Stimulated activated naive CD8-positive, alpha-beta T cell treated with anti-CD3 and anti-CD28 coated beads, Interleukin-15, amount 100 ng/mL, for 72 hours (primary cell): ENCODE measurements around the gene PHIP.
"Not testable (repeated sequence)": the region's sequence is repeated elsewhere in the genome, so short reads cannot be mapped to it uniquely, and the experiment has no call there.

Experiments used
- ATAC-seq: fragments of 150-1000 bp; cut with Tn5 transposase; 2 replicates; pipeline ENCODE4 v1.10.0; 2021; ENCODE audit warnings: mild to moderate bottlenecking, moderate library complexity
- DNase-seq, 2 donors: peaks; one replicate each; pipeline ENCODE4 v3.0.0; 2021 to 2022
- H3K27ac Mint-ChIP-seq, 2 donors: one replicate each; pipeline ENCODE4 v1.8.0; 2022; ENCODE audit warnings: mild to moderate bottlenecking in 2 of 2, mixed read lengths in 2 of 2, moderate library complexity in 2 of 2
- H3K27me3 Mint-ChIP-seq: one replicate; pipeline ENCODE4 v1.8.0; 2022; ENCODE audit warnings: mixed read lengths
- H3K4me1 Mint-ChIP-seq: one replicate; pipeline ENCODE4 v1.8.0; 2022; ENCODE audit warnings: mild to moderate bottlenecking, mixed read lengths
- H3K4me3 Mint-ChIP-seq, 2 donors: one replicate each; pipeline ENCODE4 v1.8.0; 2022; ENCODE audit warnings: mild to moderate bottlenecking in 2 of 2, mixed read lengths in 2 of 2, moderate library complexity in 1 of 2
- H3K9me3 Mint-ChIP-seq, 2 donors: one replicate each; pipeline ENCODE4 v1.8.0; 2022; ENCODE audit warnings: mixed read lengths in 2 of 2

Gene PHIP

DNA sequence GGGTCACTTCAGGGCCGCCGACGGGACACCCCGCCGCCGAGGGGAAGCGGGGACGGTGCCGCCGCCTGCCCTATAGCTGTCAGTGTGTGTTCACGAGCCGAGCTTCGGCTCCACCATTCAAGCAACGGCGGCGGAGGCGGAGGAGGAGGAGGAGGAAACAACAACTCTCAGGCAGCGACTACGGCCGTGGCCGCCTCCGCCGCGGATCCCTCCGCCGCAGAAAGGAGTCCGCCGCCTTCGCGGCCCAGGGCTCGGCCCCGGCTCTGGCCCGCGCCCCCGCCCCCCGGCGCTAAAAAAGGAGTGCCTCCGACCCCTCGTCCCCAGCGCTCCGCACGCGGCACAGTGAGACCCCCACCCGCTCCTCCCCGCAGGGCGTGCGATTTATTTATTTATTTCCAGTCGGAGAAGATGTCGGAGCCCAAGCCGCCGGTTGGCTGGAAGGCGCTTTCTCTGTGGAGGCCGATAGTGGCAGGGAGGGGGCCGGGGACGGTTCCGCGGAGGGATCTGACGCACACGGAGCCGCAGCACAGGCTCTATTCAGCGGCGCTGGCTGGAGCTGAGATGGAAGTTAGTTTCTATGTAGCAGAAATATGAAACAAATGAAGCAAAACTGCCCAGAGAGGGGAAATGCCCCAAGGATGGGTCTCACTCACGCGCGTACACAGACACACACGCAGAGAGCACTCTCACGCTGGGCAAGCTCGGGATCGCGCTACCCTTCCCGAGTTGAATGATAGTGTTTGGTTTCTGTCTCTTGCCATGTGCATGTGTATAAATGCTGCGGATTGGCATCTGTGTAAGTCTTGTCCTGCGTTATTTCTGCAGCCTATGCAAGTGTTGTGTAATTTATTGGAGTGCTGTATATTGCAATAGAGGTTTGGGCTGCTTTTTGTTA, at the start of gene PHIP:
Gene PHIP, minus strand, starts transcription at position 180 of the 895 bp plus-strand sequence. CDS start 186 bp downstream, outside the sequence.
- Mint-ChIP-seq H3K4me1 (peaks cover 21% of the 10 kb centered on the region), H3K27me3 (peaks cover 18% of the 10 kb centered on the region), H3K27ac (peak within 1 kb of the TSS; percentile 97 to 99), H3K9me3 (no peaks in the 10 kb centered on the region), H3K4me3 (peak within 1 kb of the TSS; percentile 84 to 94)
- ATAC-seq (peak; percentile 86), DNase-seq (peak; percentile 90 to 93)

GRCh38 chr6:79127660-79128059, 49.6 kb upstream of the PHIP start:
- DNase-seq (no peak), ATAC-seq (no peak)
- Mint-ChIP-seq H3K27ac (no peak overlapping the region), H3K27me3 (peaks cover 22% of the 10 kb centered on the region), H3K9me3 (peaks cover 11 to 13% of the 10 kb centered on the region in 2 donors), H3K4me3 (no peak overlapping the region), H3K4me1 (no peaks in the 10 kb centered on the region)

- H3K9me3 Mint-ChIP-seq = peaks cover 0 to 2% of the 10 kb centered on the region in 2 donors
- no peak for DNase-seq
- H3K4me1 Mint-ChIP-seq = no peaks in the 10 kb centered on the region
- no peak overlapping the region for H3K27ac Mint-ChIP-seq
- ATAC-seq = no peak
- H3K4me3 Mint-ChIP-seq = no peak overlapping the region
- H3K27me3 Mint-ChIP-seq = peaks cover 30% of the 10 kb centered on the region
Observed at GRCh38 chr6:79119217-79119616, 41.2 kb upstream of the PHIP start.

- H3K27me3 Mint-ChIP-seq = peaks cover 30% of the 10 kb centered on the region
- ATAC-seq = no peak
- DNase-seq = no peak
- H3K27ac Mint-ChIP-seq = no peak overlapping the region
- no peaks in the 10 kb centered on the region for H3K9me3 Mint-ChIP-seq
- H3K4me1 Mint-ChIP-seq = no peaks in the 10 kb centered on the region
- no peak overlapping the region for H3K4me3 Mint-ChIP-seq
Observed at GRCh38 chr6:79117752-79118151, 39.7 kb upstream of the PHIP start.

- Mint-ChIP-seq H3K9me3 (no peaks in the 10 kb centered on the region), H3K4me1 (no peaks in the 10 kb centered on the region), H3K27ac (no peak overlapping the region), H3K27me3 (peaks cover 30% of the 10 kb centered on the region), H3K4me3 (no peak overlapping the region)
- ATAC-seq (no peak), DNase-seq (no peak)
Observed at GRCh38 chr6:79115553-79116182, 37.6 kb upstream of the PHIP start.

- Mint-ChIP-seq H3K27me3 (peaks cover 7% of the 10 kb centered on the region), H3K9me3 (no peaks in the 10 kb centered on the region), H3K27ac (no peak overlapping the region), H3K4me1 (no peaks in the 10 kb centered on the region), H3K4me3 (no peak overlapping the region)
- ATAC-seq (no peak), DNase-seq (no peak)
Observed at GRCh38 chr6:79111549-79111948, 33.5 kb upstream of the PHIP start.

DNA sequence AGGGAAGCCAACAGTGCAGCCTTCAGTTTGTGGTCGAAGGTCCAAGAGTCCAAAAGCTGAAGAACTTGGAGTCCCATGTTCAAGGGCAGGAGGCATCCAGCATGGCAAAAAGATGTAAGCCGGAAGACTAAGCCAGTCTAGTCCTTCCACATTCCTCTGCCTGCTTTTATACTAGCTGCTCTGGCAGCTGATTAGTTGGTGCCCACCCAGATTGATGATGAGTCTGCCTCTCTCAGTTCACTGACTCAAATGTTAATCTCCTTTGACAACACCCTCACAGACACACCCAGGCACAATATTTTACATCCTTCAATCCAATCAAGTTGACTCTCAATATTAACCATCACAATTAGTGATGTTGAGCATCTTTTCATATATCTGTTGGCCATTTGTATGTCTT, 23.1 kb upstream of the PHIP start:
- DNase-seq (no peak), ATAC-seq (no peak)
- Mint-ChIP-seq H3K9me3 (no peaks in the 10 kb centered on the region), H3K4me3 (no peak overlapping the region), H3K27ac (no peak overlapping the region), H3K4me1 (no peaks in the 10 kb centered on the region), H3K27me3 (peaks cover 12% of the 10 kb centered on the region)

DNA sequence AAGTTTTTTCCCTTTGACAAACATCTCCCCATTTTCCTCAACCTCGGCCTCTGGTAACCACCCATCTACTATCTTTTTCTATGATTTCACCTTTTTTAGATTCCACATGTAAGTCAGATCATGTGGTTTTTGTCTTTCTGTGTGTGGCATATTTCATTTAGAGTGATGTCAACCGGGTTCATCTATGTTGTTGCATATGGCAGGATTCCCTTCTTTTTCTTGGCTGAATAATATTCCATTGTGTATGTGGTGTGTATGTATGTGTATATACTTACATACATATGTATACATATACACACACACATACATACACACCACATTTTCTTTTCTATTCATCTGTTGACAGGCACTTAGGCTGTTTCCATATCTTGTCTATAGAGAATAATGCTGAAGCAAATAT, 22.2 kb upstream of the PHIP start:
- ATAC-seq = no peak

DNA sequence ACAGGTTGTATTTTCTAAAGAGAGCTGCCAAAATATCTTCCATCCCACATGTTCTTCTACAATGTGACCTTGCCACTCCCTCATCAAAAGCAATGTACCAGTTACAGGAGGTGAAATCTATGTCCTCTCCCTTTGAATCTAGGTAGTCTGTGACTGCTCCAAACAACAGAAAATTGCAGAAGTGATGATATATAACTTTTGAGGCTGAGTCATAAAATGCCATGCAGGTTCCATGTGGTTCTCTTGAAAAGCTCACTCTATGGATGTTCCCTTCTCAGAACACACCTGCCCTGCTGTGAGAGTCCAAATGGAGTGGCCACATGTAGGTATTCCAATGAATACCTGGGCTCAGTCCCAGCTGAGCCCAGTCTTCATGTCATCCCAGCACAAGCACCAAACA, 16.9 kb upstream of the PHIP start:
- no peak overlapping the region for H3K4me3 Mint-ChIP-seq
- no peak overlapping the region for H3K27ac Mint-ChIP-seq
- no peaks in the 10 kb centered on the region for H3K4me1 Mint-ChIP-seq
- no peaks in the 10 kb centered on the region for H3K9me3 Mint-ChIP-seq
- DNase-seq (no peak), ATAC-seq (no peak)
- peaks cover 12% of the 10 kb centered on the region for H3K27me3 Mint-ChIP-seq

More for the DNA sequence above, 22.2 kb upstream of the PHIP start:
- no peak overlapping the region for H3K27ac Mint-ChIP-seq
- no peaks in the 10 kb centered on the region for H3K9me3 Mint-ChIP-seq
- H3K27me3 Mint-ChIP-seq = peaks cover 6% of the 10 kb centered on the region
- no peaks in the 10 kb centered on the region for H3K4me1 Mint-ChIP-seq
- no peak for DNase-seq
- no peak overlapping the region for H3K4me3 Mint-ChIP-seq

- not testable (repeated sequence) for DNase-seq, ATAC-seq, H3K4me3 Mint-ChIP-seq, H3K9me3 Mint-ChIP-seq, H3K4me1 Mint-ChIP-seq, H3K27ac Mint-ChIP-seq
- H3K27me3 Mint-ChIP-seq = peaks cover 19% of the 10 kb centered on the region
Observed at GRCh38 chr6:79091801-79092200, 13.7 kb upstream of the PHIP start.

DNA sequence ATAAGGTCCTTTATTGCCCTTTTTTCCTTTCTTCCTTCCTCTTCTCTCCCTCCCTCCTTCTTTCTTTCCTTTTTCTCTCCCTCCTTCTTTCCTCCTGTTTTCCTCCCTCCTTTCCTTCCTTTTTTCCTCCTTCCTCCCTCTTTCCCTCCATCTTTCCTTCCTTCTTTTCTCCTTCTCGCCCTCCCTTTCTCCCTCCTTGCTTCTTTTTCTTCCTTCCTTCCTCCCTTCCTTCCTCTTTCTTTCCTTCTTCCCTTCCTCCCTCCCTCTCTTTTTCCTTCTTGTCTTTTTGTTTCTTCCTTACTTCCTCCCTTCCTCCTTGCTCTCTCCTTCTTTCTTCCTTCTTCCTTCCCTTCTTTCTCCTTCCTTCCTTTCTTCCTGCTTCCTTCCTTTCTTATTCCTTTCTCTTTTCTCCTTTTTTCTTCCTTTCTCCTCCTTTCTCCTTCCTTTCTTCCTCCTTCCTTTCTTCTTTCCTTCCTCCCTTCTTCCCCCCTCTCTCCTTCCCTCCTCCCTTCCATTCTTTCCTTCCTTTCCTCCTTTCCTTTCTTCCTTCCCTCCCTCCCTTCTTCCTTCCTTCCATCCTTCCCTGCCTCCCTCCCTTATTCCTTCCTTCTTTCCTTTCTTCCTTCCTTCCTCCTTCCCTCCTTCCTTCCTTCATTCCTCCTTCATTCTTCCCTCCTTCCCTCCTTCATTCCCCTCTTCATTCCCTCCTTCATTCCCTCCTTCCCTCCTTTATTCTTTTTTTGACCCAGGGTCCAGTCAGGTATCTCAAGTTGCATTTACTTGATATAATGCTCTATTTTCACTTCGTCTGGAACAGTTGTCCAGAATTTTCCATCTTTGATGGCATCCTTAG, 11.7 kb upstream of the PHIP start:
- peaks cover 19% of the 10 kb centered on the region for H3K27me3 Mint-ChIP-seq
- H3K9me3 Mint-ChIP-seq = no peaks in the 10 kb centered on the region
- DNase-seq (no peak), ATAC-seq (no peak)
- H3K4me3 Mint-ChIP-seq = no peak overlapping the region
- H3K27ac Mint-ChIP-seq = peak overlapping the region in 1 of 2 donors; percentile 70
- no peaks in the 10 kb centered on the region for H3K4me1 Mint-ChIP-seq

- Mint-ChIP-seq H3K27me3 (peaks cover 36% of the 10 kb centered on the region), H3K4me3 (no peak overlapping the region), H3K9me3 (no peaks in the 10 kb centered on the region), H3K4me1 (no peaks in the 10 kb centered on the region), H3K27ac (no peak overlapping the region)
- no peak for DNase-seq
- ATAC-seq = no peak
Observed at GRCh38 chr6:79084693-79085092, 6.6 kb upstream of the PHIP start.

- no peak overlapping the region for H3K27ac Mint-ChIP-seq
- H3K4me1 Mint-ChIP-seq = no peaks in the 10 kb centered on the region
- DNase-seq = no peak
- no peaks in the 10 kb centered on the region for H3K9me3 Mint-ChIP-seq
- peaks cover 33% of the 10 kb centered on the region for H3K27me3 Mint-ChIP-seq
- ATAC-seq = no peak
- H3K4me3 Mint-ChIP-seq = no peak overlapping the region
Observed at GRCh38 chr6:79082304-79082703, 4.2 kb upstream of the PHIP start.

GRCh38 chr6:79081663-79082062, 3.6 kb upstream of the PHIP start:
- no peaks in the 10 kb centered on the region for H3K4me1 Mint-ChIP-seq
- H3K27ac Mint-ChIP-seq = no peak overlapping the region
- no peak overlapping the region for H3K4me3 Mint-ChIP-seq
- peaks cover 33% of the 10 kb centered on the region for H3K27me3 Mint-ChIP-seq
- no peak for DNase-seq
- no peaks in the 10 kb centered on the region for H3K9me3 Mint-ChIP-seq
- no peak for ATAC-seq

- Mint-ChIP-seq H3K27ac (no peak overlapping the region), H3K4me1 (peaks cover 13% of the 10 kb centered on the region), H3K27me3 (peaks cover 31% of the 10 kb centered on the region), H3K4me3 (peak overlapping the region; percentile 83 to 94), H3K9me3 (no peaks in the 10 kb centered on the region)
- DNase-seq (no peak), ATAC-seq (no peak)
Observed at GRCh38 chr6:79079561-79080041, 1.5 kb upstream of the PHIP start.
